SK-N-SH (cell line): Measurements from ENCODE around the gene PSEN2.

Experiments used
- EP300 ChIP-seq, 2 experiments: IDR thresholded peaks; 2 replicates each; pipeline versions ENCODE4 v1.4.0 to v1.6.1; 2012; ENCODE audit warnings: borderline replicate concordance in 1 of 2, low read depth in 1 of 2, low read length in 1 of 2
- EZH2phosphoT487 ChIP-seq: fragments of 200-600 bp; sonication (generic); IDR thresholded peaks from 2 replicates; pipeline ENCODE4 v1.6.1; 2017; ENCODE audit warnings: low read depth, mixed run types, mild to moderate bottlenecking, antibody characterized with exemption, moderate library complexity, borderline replicate concordance
- FOXJ3 ChIP-seq: sonication (generic); formaldehyde crosslinking; IDR thresholded peaks from 2 replicates; pipeline ENCODE4 v1.5.1; 2020; ENCODE audit warnings: mild to moderate bottlenecking, missing genetic modification reagents
- GATA2 ChIP-seq: sonication (generic); formaldehyde crosslinking; IDR thresholded peaks from 2 replicates; pipeline ENCODE4 v1.5.0; 2020; ENCODE audit warnings: mild to moderate bottlenecking, missing genetic modification reagents
- NFIC ChIP-seq: IDR thresholded peaks from 2 replicates; pipeline ENCODE4 v1.4.0; 2012; ENCODE audit warnings: borderline replicate concordance
- POLR2AphosphoS5 ChIP-seq: IDR thresholded peaks from 2 replicates; pipeline ENCODE4 v1.6.1; 2012; ENCODE audit warnings: low read depth, low read length
- TAF1 ChIP-seq: IDR thresholded peaks from 2 replicates; pipeline ENCODE4 v1.6.1; 2012; ENCODE audit warnings: low read depth, mild to moderate bottlenecking, low read length, moderate library complexity, borderline replicate concordance
- YY1 ChIP-seq: IDR thresholded peaks from 2 replicates; pipeline ENCODE4 v1.4.0; 2012; ENCODE audit warnings: low read depth, mild to moderate bottlenecking
- TF ChIP-seq, protein P1 (sequence below): IDR thresholded peaks from 2 replicates; pipeline ENCODE4 v1.6.1; 2012; ENCODE audit warnings: mild to moderate bottlenecking, low read depth, low read length, moderate library complexity
- TF ChIP-seq, protein P2 (sequence below): IDR thresholded peaks from 2 replicates; pipeline ENCODE4 v1.4.0; 2012; ENCODE audit warnings: low read depth, borderline replicate concordance
- TF ChIP-seq, protein P3 (sequence below): fragments of 200-600 bp; sonication (generic); IDR thresholded peaks from 2 replicates; pipeline ENCODE4 v1.6.1; 2017; ENCODE audit warnings: antibody characterized with exemption, mild to moderate bottlenecking, moderate library complexity
- TF ChIP-seq, protein P4 (sequence below): fragments of 150-350 bp; IDR thresholded peaks from 2 replicates; pipeline ENCODE4 v1.6.1; 2016; ENCODE audit warnings: mild to moderate bottlenecking, low read depth, low read length

DNA sequence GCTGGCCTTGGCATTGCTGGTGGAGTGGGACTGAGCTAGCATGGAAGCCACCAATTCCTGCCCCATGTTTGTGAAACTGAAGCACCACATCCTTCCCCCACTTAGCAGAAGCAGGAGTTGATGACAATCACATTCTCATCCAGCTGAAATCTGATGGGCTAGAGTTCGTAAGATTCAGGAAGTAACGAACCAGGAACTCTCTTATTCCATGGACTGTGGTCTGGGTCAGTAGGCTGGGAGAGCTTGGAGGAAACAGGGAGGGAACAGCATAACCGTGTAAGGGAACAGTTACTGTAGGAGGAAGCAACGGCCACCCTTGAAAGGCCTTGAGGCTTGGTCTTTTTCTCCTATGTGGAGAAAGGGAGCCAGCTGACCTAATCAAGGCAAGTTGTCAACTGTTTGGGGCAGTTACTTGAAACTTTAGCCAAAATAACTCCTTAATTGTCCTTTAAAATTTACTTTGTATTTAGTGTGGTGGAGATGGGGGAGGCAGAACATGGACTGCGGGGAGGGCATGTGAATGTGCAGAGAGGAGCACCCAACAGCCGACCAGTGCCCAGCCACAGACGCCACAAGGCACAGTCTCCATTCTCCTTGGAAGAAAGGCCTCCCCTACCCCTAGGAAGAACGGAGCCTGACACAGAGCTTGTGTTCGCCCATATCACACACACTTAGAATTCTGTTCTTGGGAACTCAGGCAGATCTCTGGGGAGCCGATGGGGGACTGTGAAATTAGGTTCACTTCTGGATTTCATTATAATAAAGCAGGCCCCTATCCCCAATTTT, 67.7 kb downstream of the PSEN2 start:
- TF ChIP-seq TAF1 (no peak), NFIC (no peak), FOXJ3 (CRISPR knock-in tag) (no peak), GATA2 (CRISPR knock-in tag) (no peak), POLR2AphosphoS5 (no peak), YY1 (no peak), EZH2phosphoT487 (no peak), EP300 (IDR thresholded peaks at IDR 0.05; ENCODE audit: borderline replicate concordance in 1 of 2, low read depth in 1 of 2, low read length in 1 of 2) (no peak)
- TF ChIP-seq, protein P1, sequence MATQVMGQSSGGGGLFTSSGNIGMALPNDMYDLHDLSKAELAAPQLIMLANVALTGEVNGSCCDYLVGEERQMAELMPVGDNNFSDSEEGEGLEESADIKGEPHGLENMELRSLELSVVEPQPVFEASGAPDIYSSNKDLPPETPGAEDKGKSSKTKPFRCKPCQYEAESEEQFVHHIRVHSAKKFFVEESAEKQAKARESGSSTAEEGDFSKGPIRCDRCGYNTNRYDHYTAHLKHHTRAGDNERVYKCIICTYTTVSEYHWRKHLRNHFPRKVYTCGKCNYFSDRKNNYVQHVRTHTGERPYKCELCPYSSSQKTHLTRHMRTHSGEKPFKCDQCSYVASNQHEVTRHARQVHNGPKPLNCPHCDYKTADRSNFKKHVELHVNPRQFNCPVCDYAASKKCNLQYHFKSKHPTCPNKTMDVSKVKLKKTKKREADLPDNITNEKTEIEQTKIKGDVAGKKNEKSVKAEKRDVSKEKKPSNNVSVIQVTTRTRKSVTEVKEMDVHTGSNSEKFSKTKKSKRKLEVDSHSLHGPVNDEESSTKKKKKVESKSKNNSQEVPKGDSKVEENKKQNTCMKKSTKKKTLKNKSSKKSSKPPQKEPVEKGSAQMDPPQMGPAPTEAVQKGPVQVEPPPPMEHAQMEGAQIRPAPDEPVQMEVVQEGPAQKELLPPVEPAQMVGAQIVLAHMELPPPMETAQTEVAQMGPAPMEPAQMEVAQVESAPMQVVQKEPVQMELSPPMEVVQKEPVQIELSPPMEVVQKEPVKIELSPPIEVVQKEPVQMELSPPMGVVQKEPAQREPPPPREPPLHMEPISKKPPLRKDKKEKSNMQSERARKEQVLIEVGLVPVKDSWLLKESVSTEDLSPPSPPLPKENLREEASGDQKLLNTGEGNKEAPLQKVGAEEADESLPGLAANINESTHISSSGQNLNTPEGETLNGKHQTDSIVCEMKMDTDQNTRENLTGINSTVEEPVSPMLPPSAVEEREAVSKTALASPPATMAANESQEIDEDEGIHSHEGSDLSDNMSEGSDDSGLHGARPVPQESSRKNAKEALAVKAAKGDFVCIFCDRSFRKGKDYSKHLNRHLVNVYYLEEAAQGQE, result no peak
- TF ChIP-seq, protein P2, sequence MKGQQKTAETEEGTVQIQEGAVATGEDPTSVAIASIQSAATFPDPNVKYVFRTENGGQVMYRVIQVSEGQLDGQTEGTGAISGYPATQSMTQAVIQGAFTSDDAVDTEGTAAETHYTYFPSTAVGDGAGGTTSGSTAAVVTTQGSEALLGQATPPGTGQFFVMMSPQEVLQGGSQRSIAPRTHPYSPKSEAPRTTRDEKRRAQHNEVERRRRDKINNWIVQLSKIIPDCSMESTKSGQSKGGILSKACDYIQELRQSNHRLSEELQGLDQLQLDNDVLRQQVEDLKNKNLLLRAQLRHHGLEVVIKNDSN, result no peak
- TF ChIP-seq, protein P3, sequence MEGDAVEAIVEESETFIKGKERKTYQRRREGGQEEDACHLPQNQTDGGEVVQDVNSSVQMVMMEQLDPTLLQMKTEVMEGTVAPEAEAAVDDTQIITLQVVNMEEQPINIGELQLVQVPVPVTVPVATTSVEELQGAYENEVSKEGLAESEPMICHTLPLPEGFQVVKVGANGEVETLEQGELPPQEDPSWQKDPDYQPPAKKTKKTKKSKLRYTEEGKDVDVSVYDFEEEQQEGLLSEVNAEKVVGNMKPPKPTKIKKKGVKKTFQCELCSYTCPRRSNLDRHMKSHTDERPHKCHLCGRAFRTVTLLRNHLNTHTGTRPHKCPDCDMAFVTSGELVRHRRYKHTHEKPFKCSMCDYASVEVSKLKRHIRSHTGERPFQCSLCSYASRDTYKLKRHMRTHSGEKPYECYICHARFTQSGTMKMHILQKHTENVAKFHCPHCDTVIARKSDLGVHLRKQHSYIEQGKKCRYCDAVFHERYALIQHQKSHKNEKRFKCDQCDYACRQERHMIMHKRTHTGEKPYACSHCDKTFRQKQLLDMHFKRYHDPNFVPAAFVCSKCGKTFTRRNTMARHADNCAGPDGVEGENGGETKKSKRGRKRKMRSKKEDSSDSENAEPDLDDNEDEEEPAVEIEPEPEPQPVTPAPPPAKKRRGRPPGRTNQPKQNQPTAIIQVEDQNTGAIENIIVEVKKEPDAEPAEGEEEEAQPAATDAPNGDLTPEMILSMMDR, result no peak
- TF ChIP-seq, protein P4, sequence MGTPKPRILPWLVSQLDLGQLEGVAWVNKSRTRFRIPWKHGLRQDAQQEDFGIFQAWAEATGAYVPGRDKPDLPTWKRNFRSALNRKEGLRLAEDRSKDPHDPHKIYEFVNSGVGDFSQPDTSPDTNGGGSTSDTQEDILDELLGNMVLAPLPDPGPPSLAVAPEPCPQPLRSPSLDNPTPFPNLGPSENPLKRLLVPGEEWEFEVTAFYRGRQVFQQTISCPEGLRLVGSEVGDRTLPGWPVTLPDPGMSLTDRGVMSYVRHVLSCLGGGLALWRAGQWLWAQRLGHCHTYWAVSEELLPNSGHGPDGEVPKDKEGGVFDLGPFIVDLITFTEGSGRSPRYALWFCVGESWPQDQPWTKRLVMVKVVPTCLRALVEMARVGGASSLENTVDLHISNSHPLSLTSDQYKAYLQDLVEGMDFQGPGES, result no peak
